WTC11 (cell line): ENCODE measurements around the gene IL12RB1. TPM values are rescaled to one million over a fixed set of nuclear protein-coding genes. Genes with fewer than 3 reads are reported as not detected.

Experiments used
- ATAC-seq: fragments of 200-7000 bp; cut with Tn5 transposase; 2 replicates; pipeline ENCODE4 v1.10.0; 2021; ENCODE audit warnings: mild to moderate bottlenecking, moderate library complexity
- CTCF ChIA-PET: fragments of 300-600 bp; sonication (Branson Sonifier 250); formaldehyde crosslinking; loops from one replicate; lab custom pipeline; 2021; ENCODE audit warnings: antibody characterized with exemption; lab: Charles Lee
- POLR2A ChIA-PET: fragments of 350-600 bp; sonication (Branson Sonifier 250); formaldehyde crosslinking; loops from one replicate; lab custom pipeline; 2021; ENCODE audit warnings: antibody characterized with exemption; lab: Charles Lee
- DNase-seq: peaks from one replicate; pipeline ENCODE4 v3.0.0; 2021; ENCODE audit warnings: low spot score
- H3K27ac Mint-ChIP-seq: 2 replicates; pipeline ENCODE4 v1.8.0; 2021; ENCODE audit warnings: mixed read lengths
- H3K27me3 Mint-ChIP-seq: 2 replicates; pipeline ENCODE4 v1.8.0; 2021; ENCODE audit warnings: low read depth, mild to moderate bottlenecking, moderate library complexity, mixed read lengths
- H3K36me3 Mint-ChIP-seq: 2 replicates; pipeline ENCODE4 v1.8.0; 2021; ENCODE audit warnings: mixed read lengths
- H3K4me1 Mint-ChIP-seq: 2 replicates; pipeline ENCODE4 v1.8.0; 2022; ENCODE audit warnings: mixed read lengths
- H3K4me3 Mint-ChIP-seq: 2 replicates; pipeline ENCODE4 v1.8.0; 2021; ENCODE audit warnings: mild to moderate bottlenecking, moderate library complexity, mixed read lengths
- H3K9me3 Mint-ChIP-seq: 2 replicates; pipeline ENCODE4 v1.8.0; 2021; ENCODE audit warnings: mixed read lengths
- ATF1 ChIP-seq: sonication (generic); formaldehyde crosslinking; IDR thresholded peaks from 2 replicates; pipeline ENCODE4 v1.8.1; 2023; ENCODE audit warnings: mild to moderate bottlenecking, moderate library complexity, missing genetic modification reagents
- CBFB ChIP-seq: sonication (generic); formaldehyde crosslinking; IDR thresholded peaks from 2 replicates; pipeline ENCODE4 v1.8.1; 2022; ENCODE audit warnings: mild to moderate bottlenecking, low read depth, missing genetic modification reagents
- CREB1 ChIP-seq: sonication (generic); formaldehyde crosslinking; IDR thresholded peaks from 2 replicates; pipeline ENCODE4 v1.8.0; 2023; ENCODE audit warnings: mild to moderate bottlenecking, missing genetic modification reagents
- E2F1 ChIP-seq: sonication (generic); formaldehyde crosslinking; IDR thresholded peaks from 2 replicates; pipeline ENCODE4 v1.8.0; 2022; ENCODE audit warnings: mild to moderate bottlenecking, missing genetic modification reagents
- E2F5 ChIP-seq: sonication (generic); formaldehyde crosslinking; IDR thresholded peaks from 2 replicates; pipeline ENCODE4 v1.8.1; 2022; ENCODE audit warnings: mild to moderate bottlenecking, moderate library complexity, missing genetic modification reagents
- FOXJ3 ChIP-seq: sonication (generic); formaldehyde crosslinking; IDR thresholded peaks from 2 replicates; pipeline ENCODE4 v1.9.0; 2021; ENCODE audit warnings: missing genetic modification reagents, mild to moderate bottlenecking, borderline replicate concordance
- MYBL2 ChIP-seq: sonication (generic); formaldehyde crosslinking; IDR thresholded peaks from 2 replicates; pipeline ENCODE4 v1.8.1; 2023; ENCODE audit warnings: mild to moderate bottlenecking, moderate library complexity, missing genetic modification reagents
- NFATC4 ChIP-seq: fragments of 250-450 bp; sonication (Bioruptor Pico); IDR thresholded peaks from 2 replicates; pipeline ENCODE4 v1.9.0; 2021; ENCODE audit warnings: mild to moderate bottlenecking
- NR1H2 ChIP-seq: sonication (generic); formaldehyde crosslinking; IDR thresholded peaks from 2 replicates; pipeline ENCODE4 v1.9.0; 2021; ENCODE audit warnings: mild to moderate bottlenecking, moderate library complexity, missing genetic modification reagents
- NR2C2 ChIP-seq: sonication (generic); formaldehyde crosslinking; IDR thresholded peaks from 2 replicates; pipeline ENCODE4 v1.8.0; 2022; ENCODE audit warnings: mild to moderate bottlenecking, missing genetic modification reagents
- OVOL2 ChIP-seq: fragments of 250-450 bp; sonication (Bioruptor Pico); IDR thresholded peaks from 2 replicates; pipeline ENCODE4 v1.9.0; 2021; ENCODE audit warnings: mild to moderate bottlenecking, borderline replicate concordance
- SMAD3 ChIP-seq: sonication (generic); formaldehyde crosslinking; IDR thresholded peaks from 2 replicates; pipeline ENCODE4 v1.8.0; 2022; ENCODE audit warnings: missing genetic modification reagents, mild to moderate bottlenecking, borderline replicate concordance
- SP1 ChIP-seq: sonication (generic); formaldehyde crosslinking; conservative IDR thresholded peaks from 2 replicates; pipeline ENCODE4 v1.8.1; 2022; ENCODE audit warnings: missing genetic modification reagents
- ZBTB21 ChIP-seq: sonication (generic); formaldehyde crosslinking; IDR thresholded peaks from 2 replicates; pipeline ENCODE4 v1.8.1; 2023; ENCODE audit warnings: mild to moderate bottlenecking, missing genetic modification reagents, borderline replicate concordance
- ZBTB43 ChIP-seq: sonication (generic); formaldehyde crosslinking; IDR thresholded peaks from 2 replicates; pipeline ENCODE4 v1.8.1; 2023; ENCODE audit warnings: mild to moderate bottlenecking, missing genetic modification reagents
- ZNF121 ChIP-seq: sonication (generic); formaldehyde crosslinking; IDR thresholded peaks from 2 replicates; pipeline ENCODE4 v1.8.0; 2023; ENCODE audit warnings: missing genetic modification reagents
- ZNF138 ChIP-seq: sonication (generic); formaldehyde crosslinking; conservative IDR thresholded peaks from 2 replicates; pipeline ENCODE4 v1.8.1; 2022; ENCODE audit warnings: mild to moderate bottlenecking, moderate library complexity, missing genetic modification reagents
- ZNF396 ChIP-seq: fragments of 250-450 bp; sonication (Bioruptor Pico); IDR thresholded peaks from 2 replicates; pipeline ENCODE4 v1.8.0; 2021; ENCODE audit warnings: mild to moderate bottlenecking, moderate library complexity, borderline replicate concordance
- ZNF423 ChIP-seq: fragments of 250-450 bp; sonication (Bioruptor Pico); IDR thresholded peaks from 2 replicates; pipeline ENCODE4 v2.1.2; 2022; ENCODE audit warnings: mild to moderate bottlenecking, moderate library complexity
- total RNA-seq: library from RNA; stranded (reverse); gene quantifications from 3 replicates; pipeline ENCODE4 v1.2.3, GENCODE V29; 2021
- TF ChIP-seq, protein P1 (sequence below): fragments of 250-450 bp; sonication (Bioruptor Pico); IDR thresholded peaks from 2 replicates; pipeline ENCODE4 v1.8.0; 2021; ENCODE audit warnings: mild to moderate bottlenecking
- TF ChIP-seq, protein P2 (sequence below): sonication (generic); formaldehyde crosslinking; IDR thresholded peaks from 2 replicates; pipeline ENCODE4 v1.8.1; 2023; ENCODE audit warnings: mild to moderate bottlenecking, moderate library complexity, missing genetic modification reagents
- TF ChIP-seq, protein P3 (sequence below): sonication (generic); formaldehyde crosslinking; IDR thresholded peaks from 2 replicates; pipeline ENCODE4 v1.8.0; 2022; ENCODE audit warnings: mild to moderate bottlenecking, missing genetic modification reagents
- TF ChIP-seq, protein P4 (sequence below): sonication (generic); formaldehyde crosslinking; conservative IDR thresholded peaks from 2 replicates; pipeline ENCODE4 v1.8.1; 2023; ENCODE audit warnings: mild to moderate bottlenecking, low read depth, missing genetic modification reagents, moderate library complexity

The IL12RB1 gene
- total RNA-seq, 1 experiment from 2014 or later: not detected

DNA sequence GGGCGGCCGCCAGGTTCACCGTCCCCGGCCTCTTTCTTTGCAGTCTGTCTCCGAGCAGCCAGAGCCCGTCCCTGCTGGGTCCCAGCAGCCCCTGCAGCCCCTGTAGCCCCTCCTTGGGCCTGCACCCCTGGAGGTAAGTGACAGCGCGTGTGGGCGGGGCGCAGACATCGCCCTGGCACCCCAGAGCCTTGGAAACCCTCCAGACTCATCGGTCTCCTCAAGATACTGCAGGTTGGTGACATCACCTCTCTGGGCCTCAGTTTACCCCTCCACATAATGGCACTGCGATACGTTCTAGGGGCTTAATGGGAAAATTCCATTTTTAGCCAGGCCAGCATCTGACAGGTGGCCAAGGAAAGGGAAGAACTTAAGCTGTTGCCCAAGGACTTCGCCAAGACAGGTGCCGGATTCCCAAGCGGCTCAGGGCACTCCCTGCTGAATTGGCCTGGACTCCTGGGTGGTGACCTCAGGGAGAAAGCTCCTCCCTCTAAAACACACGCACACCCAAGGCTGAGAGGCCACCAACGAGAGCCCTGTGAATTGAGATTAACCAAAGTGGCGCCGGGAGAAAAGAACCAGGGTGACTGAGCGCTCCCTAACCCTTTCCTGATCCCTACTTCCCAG, 24.0 kb upstream of the IL12RB1 start (continued):
- TF ChIP-seq, protein P1, sequence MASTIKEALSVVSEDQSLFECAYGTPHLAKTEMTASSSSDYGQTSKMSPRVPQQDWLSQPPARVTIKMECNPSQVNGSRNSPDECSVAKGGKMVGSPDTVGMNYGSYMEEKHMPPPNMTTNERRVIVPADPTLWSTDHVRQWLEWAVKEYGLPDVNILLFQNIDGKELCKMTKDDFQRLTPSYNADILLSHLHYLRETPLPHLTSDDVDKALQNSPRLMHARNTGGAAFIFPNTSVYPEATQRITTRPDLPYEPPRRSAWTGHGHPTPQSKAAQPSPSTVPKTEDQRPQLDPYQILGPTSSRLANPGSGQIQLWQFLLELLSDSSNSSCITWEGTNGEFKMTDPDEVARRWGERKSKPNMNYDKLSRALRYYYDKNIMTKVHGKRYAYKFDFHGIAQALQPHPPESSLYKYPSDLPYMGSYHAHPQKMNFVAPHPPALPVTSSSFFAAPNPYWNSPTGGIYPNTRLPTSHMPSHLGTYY (CRISPR knock-in tag): no peak
- no peak for TF ChIP-seq SMAD3
- no peak for TF ChIP-seq E2F1

DNA sequence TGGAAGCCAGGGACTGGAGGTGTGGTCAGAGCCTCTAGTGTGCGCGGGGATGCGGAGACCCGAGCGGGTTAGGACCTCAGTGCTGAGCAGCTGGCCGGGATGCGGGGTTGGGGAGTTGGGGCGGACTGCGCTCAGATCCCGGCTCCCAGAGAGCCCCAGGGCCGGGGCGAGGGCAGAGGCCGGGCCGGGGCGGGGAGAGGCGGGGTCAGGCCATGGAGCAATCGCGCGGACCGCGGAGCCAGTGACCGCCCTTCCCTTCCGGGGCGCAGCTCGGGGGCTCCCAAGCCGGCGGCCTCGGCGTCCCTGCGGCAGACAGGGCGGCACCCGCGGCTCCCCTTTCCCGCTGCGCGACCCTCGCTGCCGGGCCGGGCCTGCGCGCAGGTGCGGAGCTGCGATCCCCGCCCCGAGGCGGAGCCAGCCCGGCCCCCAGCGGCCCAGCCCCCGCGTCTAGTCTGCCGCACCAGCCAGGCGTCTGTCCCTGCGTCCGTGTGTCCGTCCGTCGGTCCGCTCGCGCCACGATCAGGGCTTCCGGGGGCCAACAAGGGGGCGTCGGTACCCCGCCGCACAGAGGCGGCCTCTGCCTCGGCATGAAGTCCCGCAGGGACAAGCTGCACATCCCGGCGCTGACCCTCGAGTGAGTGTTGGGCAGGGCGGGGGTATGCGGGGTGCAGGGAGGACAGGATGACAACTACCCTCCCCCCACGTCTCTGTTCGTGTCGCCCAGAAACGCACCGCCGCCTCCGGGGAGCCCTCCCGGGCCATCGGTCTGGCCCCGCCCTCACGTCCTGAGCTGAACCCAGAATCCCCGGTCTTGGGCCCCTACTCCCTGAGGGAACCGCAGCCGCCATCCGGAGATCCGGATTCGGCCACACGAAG, 23.2 kb upstream of the IL12RB1 start:
- peak overlapping the region; percentile 78 for H3K4me3 Mint-ChIP-seq
- ChIA-PET POLR2A (interaction anchor here (0.6 to 1.0 kb wide), 3 partner anchors 48 to 169 kb away, joined by 3 to 9 read pairs (median 4); no protein-coding TSS in a partner anchor), CTCF (interaction anchor here (0.7 to 3.0 kb wide), 23 partner anchors 8 to 278 kb away, joined by 3 to 18 read pairs (median 4); partner anchors contain the start of genes ARRDC2 and RAB3A)
- H3K36me3 Mint-ChIP-seq: no peaks in the 10 kb centered on the region
- no peaks in the 10 kb centered on the region for H3K9me3 Mint-ChIP-seq
- H3K4me1 Mint-ChIP-seq: peaks cover 11% of the 10 kb centered on the region
- ATAC-seq (peak; percentile 66), DNase-seq (peak; percentile 60)
- peaks cover 33% of the 10 kb centered on the region for H3K27me3 Mint-ChIP-seq
- no peak overlapping the region for H3K27ac Mint-ChIP-seq
- TF ChIP-seq NR2C2 (CRISPR knock-in tag): no peak
- TF ChIP-seq, protein P2, sequence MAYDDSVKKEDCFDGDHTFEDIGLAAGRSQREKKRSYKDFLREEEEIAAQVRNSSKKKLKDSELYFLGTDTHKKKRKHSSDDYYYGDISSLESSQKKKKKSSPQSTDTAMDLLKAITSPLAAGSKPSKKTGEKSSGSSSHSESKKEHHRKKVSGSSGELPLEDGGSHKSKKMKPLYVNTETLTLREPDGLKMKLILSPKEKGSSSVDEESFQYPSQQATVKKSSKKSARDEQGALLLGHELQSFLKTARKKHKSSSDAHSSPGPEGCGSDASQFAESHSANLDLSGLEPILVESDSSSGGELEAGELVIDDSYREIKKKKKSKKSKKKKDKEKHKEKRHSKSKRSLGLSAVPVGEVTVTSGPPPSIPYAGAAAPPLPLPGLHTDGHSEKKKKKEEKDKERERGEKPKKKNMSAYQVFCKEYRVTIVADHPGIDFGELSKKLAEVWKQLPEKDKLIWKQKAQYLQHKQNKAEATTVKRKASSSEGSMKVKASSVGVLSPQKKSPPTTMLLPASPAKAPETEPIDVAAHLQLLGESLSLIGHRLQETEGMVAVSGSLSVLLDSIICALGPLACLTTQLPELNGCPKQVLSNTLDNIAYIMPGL: peak; percentile 67; the same call in 1 of the 2 replicates
- no peak for TF ChIP-seq SP1 (CRISPR knock-in tag)
- no peak for TF ChIP-seq NFATC4 (CRISPR knock-in tag)
- TF ChIP-seq ZBTB21 (CRISPR knock-in tag): no peak
- no peak for TF ChIP-seq ZNF423 (CRISPR knock-in tag)
- TF ChIP-seq ZNF138: no peak
- TF ChIP-seq ZNF121: no peak
- no peak for TF ChIP-seq OVOL2 (CRISPR knock-in tag)
- TF ChIP-seq NR1H2 (CRISPR knock-in tag): no peak
- no peak for TF ChIP-seq ZNF396 (CRISPR knock-in tag)
- TF ChIP-seq ATF1: 0 out of 2 replicates have a peak, but pooled peaks have one; percentile 29
- 0 out of 2 replicates have a peak, but pooled peaks have one; percentile 38 for TF ChIP-seq ZBTB43 (CRISPR knock-in tag)
- TF ChIP-seq, protein P3, sequence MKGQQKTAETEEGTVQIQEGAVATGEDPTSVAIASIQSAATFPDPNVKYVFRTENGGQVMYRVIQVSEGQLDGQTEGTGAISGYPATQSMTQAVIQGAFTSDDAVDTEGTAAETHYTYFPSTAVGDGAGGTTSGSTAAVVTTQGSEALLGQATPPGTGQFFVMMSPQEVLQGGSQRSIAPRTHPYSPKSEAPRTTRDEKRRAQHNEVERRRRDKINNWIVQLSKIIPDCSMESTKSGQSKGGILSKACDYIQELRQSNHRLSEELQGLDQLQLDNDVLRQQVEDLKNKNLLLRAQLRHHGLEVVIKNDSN (CRISPR knock-in tag): no peak
- TF ChIP-seq MYBL2 (CRISPR knock-in tag): peak; percentile 32; the same call in 1 of the 2 replicates
- TF ChIP-seq E2F1: no peak
- TF ChIP-seq CREB1 (CRISPR knock-in tag): no peak
- TF ChIP-seq FOXJ3: no peak
- TF ChIP-seq, protein P4, sequence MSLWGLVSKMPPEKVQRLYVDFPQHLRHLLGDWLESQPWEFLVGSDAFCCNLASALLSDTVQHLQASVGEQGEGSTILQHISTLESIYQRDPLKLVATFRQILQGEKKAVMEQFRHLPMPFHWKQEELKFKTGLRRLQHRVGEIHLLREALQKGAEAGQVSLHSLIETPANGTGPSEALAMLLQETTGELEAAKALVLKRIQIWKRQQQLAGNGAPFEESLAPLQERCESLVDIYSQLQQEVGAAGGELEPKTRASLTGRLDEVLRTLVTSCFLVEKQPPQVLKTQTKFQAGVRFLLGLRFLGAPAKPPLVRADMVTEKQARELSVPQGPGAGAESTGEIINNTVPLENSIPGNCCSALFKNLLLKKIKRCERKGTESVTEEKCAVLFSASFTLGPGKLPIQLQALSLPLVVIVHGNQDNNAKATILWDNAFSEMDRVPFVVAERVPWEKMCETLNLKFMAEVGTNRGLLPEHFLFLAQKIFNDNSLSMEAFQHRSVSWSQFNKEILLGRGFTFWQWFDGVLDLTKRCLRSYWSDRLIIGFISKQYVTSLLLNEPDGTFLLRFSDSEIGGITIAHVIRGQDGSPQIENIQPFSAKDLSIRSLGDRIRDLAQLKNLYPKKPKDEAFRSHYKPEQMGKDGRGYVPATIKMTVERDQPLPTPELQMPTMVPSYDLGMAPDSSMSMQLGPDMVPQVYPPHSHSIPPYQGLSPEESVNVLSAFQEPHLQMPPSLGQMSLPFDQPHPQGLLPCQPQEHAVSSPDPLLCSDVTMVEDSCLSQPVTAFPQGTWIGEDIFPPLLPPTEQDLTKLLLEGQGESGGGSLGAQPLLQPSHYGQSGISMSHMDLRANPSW: no peak
- TF ChIP-seq CBFB (CRISPR knock-in tag): no peak
- peak; percentile 30; the same call in 1 of the 2 replicates for TF ChIP-seq E2F5 (CRISPR knock-in tag)
